Uterus (tissue), 4 donors: ENCODE results near the gene FGF21. TPM values are rescaled to one million over a fixed set of nuclear protein-coding genes. Genes with fewer than 3 reads are reported as not detected.

Source experiments
- DNase-seq, 2 donors: peaks; one replicate each; pipeline ENCODE4 v3.0.0-alpha.2; 2019 to 2020
- H3K27ac ChIP-seq, 2 donors: fragments of 200-600 bp; sonication (generic); 1 replicate in 1 of 2; 2 replicates in 1 of 2; pipeline ENCODE4 v1.5.1; 2016 to 2018
- H3K27me3 ChIP-seq, 2 donors: fragments of 200-600 bp; sonication (generic); one replicate each; pipeline ENCODE4 v1.5.1; 2018 to 2019; ENCODE audit warnings: control low read depth in 1 of 2
- H3K36me3 ChIP-seq, 2 donors: fragments of 200-600 bp; sonication (generic); one replicate each; pipeline ENCODE4 v1.5.1; 2019; ENCODE audit warnings: control low read depth in 1 of 2
- H3K4me1 ChIP-seq, 2 donors: fragments of 200-600 bp; sonication (generic); one replicate each; pipeline ENCODE4 v1.5.1; 2018 to 2019; ENCODE audit warnings: control low read depth in 1 of 2
- H3K4me3 ChIP-seq, 2 donors: fragments of 200-600 bp; sonication (generic); 1 replicate in 1 of 2; 2 replicates in 1 of 2; pipeline ENCODE4 v1.5.1; 2018 to 2019; ENCODE audit warnings: mild to moderate bottlenecking in 1 of 2
- H3K9me3 ChIP-seq, 2 donors: fragments of 200-600 bp; sonication (generic); one replicate each; pipeline ENCODE4 v1.5.1; 2019; ENCODE audit warnings: control low read depth in 1 of 2
- CTCF ChIP-seq, 4 experiments: fragments of 200-600 bp in 2 of 4; fragments of 450-650 bp in 2 of 4; sonication (generic) in 2 of 4; IDR thresholded peaks; one replicate each; pipeline ENCODE4 v1.5.1; 2016 to 2019; ENCODE audit warnings: antibody characterized with exemption in 4 of 4, mild to moderate bottlenecking in 2 of 4, moderate library complexity in 1 of 4
- POLR2A ChIP-seq, 2 donors: fragments of 450-650 bp; IDR thresholded peaks; one replicate each; pipeline ENCODE4 v1.6.1; 2016; ENCODE audit warnings: antibody characterized with exemption in 2 of 2, mild to moderate bottlenecking in 1 of 2, moderate library complexity in 1 of 2
- intact Hi-C: fragments of 100-400 bp; cut with DNase I; formaldehyde crosslinking; loops from one replicate; pipeline ENCODE4 v1.15.1; 2023; ENCODE audit warnings: low total_unique reads
- total RNA-seq, 4 donors: library from RNA; depleted of rRNA in 3 of 4; stranded (reverse); fragments of >200 nt in 3 of 4; gene quantifications; one replicate each; pipeline versions ENCODE4 v1.1.0 to v1.2.4, GENCODE V29; 2014 to 2023
- donor health status: DM: yes; HTN: yes; CAD: no.

FGF21 gene
- total RNA-seq, 4 donors from 2014 or later, result not detected

GRCh38 chr19:48770734-48771472 is 15.6 kb downstream of the FGF21 start:
- H3K36me3 ChIP-seq, result no peaks in the 10 kb centered on the region
- intact Hi-C loops, result no loop called here
- H3K27ac ChIP-seq, result no peak overlapping the region
- no peaks in the 10 kb centered on the region for H3K27me3 ChIP-seq
- TF ChIP-seq CTCF (IDR thresholded peaks at IDR 0.05), result no peak
- no peak for TF ChIP-seq POLR2A (IDR thresholded peaks at IDR 0.05)
- no peak for DNase-seq
- H3K4me3 ChIP-seq, result no peak overlapping the region
- no peaks in the 10 kb centered on the region for H3K9me3 ChIP-seq
- H3K4me1 ChIP-seq, result no peaks in the 10 kb centered on the region

GRCh38 chr19:48772503-48772953 is 17.2 kb downstream of the FGF21 start:
- no peak for DNase-seq
- Histone ChIP-seq H3K4me1 (no peaks in the 10 kb centered on the region), H3K27me3 (no peaks in the 10 kb centered on the region), H3K36me3 (no peaks in the 10 kb centered on the region), H3K27ac (no peak overlapping the region), H3K9me3 (no peaks in the 10 kb centered on the region), H3K4me3 (no peak overlapping the region)
- no peak for TF ChIP-seq CTCF (IDR thresholded peaks at IDR 0.05)
- no peak for TF ChIP-seq POLR2A (IDR thresholded peaks at IDR 0.05)
- intact Hi-C loops, result no loop called here

GRCh38 chr19:48777139-48777538 is 21.8 kb downstream of the FGF21 start:
- H3K36me3 ChIP-seq, result no peaks in the 10 kb centered on the region
- intact Hi-C loops, result no loop called here
- H3K4me1 ChIP-seq, result peaks cover 0 to 2% of the 10 kb centered on the region in 2 donors
- TF ChIP-seq CTCF (IDR thresholded peaks at IDR 0.05) (no peak), POLR2A (IDR thresholded peaks at IDR 0.05) (no peak)
- DNase-seq, result no peak
- no peaks in the 10 kb centered on the region for H3K27me3 ChIP-seq
- H3K9me3 ChIP-seq, result no peaks in the 10 kb centered on the region
- no peak overlapping the region for H3K4me3 ChIP-seq
- H3K27ac ChIP-seq, result no peak overlapping the region

- no peak overlapping the region for H3K27ac ChIP-seq
- no peak overlapping the region for H3K4me3 ChIP-seq
- H3K36me3 ChIP-seq, result no peaks in the 10 kb centered on the region
- TF ChIP-seq CTCF (IDR thresholded peaks at IDR 0.05) (no peak), POLR2A (IDR thresholded peaks at IDR 0.05) (no peak)
- intact Hi-C loops, result no loop called here
- H3K4me1 ChIP-seq, result peaks cover 0 to 2% of the 10 kb centered on the region in 2 donors
- no peaks in the 10 kb centered on the region for H3K27me3 ChIP-seq
- H3K9me3 ChIP-seq, result no peaks in the 10 kb centered on the region
- no peak for DNase-seq
These were observed 22.4 kb downstream of the FGF21 start for GRCh38 chr19:48777720-48778119.

GRCh38 chr19:48779636-48780035 is 24.3 kb downstream of the FGF21 start:
- intact Hi-C loops, result loop anchor here (10.0 kb wide), 1 partner anchor 195 kb away; no protein-coding TSS in a partner anchor
- TF ChIP-seq POLR2A (IDR thresholded peaks at IDR 0.05) (no peak), CTCF (IDR thresholded peaks at IDR 0.05) (no peak)
- Histone ChIP-seq H3K4me1 (peaks cover 0 to 2% of the 10 kb centered on the region in 2 donors), H3K36me3 (no peaks in the 10 kb centered on the region), H3K27ac (no peak overlapping the region), H3K27me3 (no peaks in the 10 kb centered on the region), H3K9me3 (no peaks in the 10 kb centered on the region), H3K4me3 (no peak overlapping the region)
- DNase-seq, result no peak
